GM19023 (cell line): Measurements from ENCODE around the gene PTPN6.

Experiments used
- ATAC-seq: cut with Tn5 transposase; IDR thresholded peaks from one replicate; pipeline ENCODE4 v1.9.1; 2021; ENCODE audit warnings: mild to moderate bottlenecking, moderate library complexity; ENCODE audit not compliant: unreplicated experiment

PTPN6 gene

GRCh38 chr12:6938353-6939190, 12.6 kb upstream of the PTPN6 start:
- ATAC-seq = no peak

DNA sequence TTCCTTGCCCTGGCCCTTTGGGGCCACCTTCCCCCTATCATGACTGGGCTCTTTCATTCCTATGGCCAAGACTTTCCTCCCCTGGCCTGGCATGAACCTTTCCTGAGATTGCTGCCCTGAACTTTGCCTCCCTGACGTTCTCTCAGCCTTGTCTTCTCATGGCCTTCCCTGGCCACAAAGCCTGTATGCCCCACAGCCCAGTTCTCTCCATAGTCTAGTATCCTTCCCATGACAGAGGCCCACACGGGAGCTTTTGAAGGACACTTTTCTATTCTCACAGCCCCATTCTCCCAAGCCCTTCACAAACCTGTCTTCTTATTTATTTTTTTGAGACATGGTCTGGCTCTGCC, 12.0 kb upstream of the PTPN6 start:
- ATAC-seq = no peak

DNA sequence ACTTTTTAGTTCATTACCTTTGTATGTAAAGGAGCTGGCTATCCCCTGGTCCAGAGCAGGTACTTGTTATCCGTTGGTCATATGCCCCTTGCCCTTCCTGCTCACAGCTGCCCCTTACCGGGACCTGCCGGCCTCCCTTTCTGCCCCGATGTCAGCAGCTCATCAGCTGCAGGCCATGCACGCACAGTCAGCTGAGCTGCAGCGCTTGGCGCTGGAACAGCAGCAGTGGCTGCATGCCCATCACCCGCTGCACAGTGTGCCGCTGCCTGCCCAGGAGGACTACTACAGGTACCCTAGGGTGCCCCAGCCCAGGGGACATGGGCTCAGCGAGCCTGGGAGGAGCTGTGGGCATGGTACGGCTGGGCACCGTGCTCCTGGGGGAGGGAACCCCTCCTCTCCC, 9.9 kb upstream of the PTPN6 start:
- ATAC-seq = no peak

GRCh38 chr12:6941782-6942181, 9.4 kb upstream of the PTPN6 start:
- ATAC-seq = no peak

GRCh38 chr12:6942331-6942665, 8.9 kb upstream of the PTPN6 start:
- ATAC-seq = no peak

- ATAC-seq = peak; percentile 22
These were observed 7.8 kb upstream of the PTPN6 start for GRCh38 chr12:6943389-6943721.

DNA sequence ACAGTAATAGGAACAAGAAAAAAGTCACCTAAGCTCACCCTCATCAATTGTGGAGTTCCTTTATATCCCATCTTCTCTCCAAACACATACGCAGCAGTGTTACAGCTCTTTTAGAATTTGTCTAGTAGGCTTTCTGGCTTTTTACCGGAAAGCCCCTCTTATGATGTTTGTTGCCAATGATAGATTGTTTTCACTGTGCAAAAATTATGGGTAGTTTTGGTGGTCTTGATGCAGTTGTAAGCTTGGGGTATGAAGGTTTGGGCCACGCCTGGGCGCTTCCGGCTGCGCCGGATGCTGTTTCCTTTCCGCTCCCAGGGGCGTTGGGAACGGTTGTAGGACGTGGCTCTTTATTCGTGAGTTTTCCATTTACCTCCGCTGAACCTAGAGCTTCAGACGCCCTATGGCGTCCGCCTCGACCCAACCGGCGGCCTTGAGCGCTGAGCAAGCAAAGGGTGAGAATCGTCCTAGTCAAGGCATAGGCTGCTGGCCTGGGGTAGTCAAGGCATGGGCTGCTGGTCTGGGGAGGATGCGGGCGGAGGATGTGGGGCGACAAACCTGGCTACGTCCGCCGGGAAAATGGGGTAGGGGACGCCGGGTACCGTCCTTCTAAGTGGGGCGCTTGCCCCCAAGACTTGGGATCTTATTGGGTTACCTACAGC, 7.3 kb upstream of the PTPN6 start, which contains the start of the genes C12orf57 and RNU7-1:
Gene C12orf57 (plus strand): TSS at position 301 of the 659 bp plus-strand sequence. CDS start 100 bp downstream, at position 401.
Gene RNU7-1 (plus strand): TSS at position 95 of the 659 bp plus-strand sequence.
- ATAC-seq = peak; percentile 37

- peak; percentile 34 for ATAC-seq
These were observed 6.6 kb upstream of the PTPN6 start for GRCh38 chr12:6944381-6945186.

DNA sequence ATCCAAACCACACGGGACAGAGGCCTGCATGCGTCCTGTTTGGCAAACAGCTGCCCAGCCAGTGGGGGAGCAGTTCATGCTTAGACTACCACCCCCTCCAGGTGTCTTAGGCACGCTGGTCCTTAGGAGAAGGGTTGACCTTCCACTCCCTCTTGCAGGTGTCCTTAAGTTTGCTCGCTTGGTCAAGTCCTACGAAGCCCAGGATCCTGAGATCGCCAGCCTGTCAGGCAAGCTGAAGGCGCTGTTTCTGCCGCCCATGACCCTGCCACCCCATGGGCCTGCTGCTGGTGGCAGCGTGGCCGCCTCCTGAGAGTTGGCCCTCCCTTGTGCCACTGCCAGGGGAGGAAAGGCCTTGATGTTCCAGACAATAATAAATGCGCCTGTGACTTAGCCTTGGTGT, 5.5 kb upstream of the PTPN6 start:
- no peak for ATAC-seq

DNA sequence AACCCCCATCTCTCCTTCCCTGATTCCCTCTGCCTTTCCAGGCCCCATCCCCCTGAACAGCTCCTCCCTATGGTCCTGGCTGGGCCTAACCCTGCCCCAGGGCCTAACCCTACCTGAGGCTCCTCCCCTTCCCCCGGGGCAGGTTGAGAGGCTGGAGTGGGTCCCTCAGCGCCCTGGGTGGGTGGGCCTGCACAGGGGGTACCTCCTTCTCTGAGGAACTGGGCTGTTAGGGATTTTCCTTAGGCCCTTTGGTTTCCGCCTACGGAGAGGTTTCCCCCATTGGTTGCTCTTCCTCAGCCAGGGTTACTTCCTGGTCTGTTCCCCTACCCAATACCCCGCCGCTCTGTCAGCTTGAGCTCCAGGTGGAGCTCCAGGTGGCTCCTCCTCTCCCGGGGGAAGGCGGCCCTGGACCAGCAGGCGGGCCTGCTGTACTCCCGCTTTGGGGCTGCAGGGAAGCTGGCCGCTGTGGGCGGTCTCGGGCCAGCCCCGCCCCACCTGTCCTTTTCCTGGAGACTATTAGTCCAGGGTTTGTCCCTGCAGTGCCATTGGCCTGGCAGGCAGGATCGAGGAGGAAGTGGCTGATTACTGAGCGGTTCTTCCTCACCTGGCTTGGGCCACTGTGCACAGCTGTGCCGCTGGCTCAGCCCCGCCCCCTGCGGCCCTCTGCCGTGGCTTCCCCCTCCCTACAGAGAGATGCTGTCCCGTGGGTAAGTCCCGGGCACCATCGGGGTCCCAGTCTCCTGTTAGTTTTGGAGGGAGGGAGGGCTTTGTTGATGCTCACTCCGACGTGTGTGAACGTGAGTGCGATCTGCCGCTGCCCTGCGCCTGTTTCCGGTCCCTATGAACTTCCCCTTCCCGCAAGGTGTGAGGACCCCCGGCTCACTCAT, 4.9 kb upstream of the PTPN6 start:
- ATAC-seq = peak; percentile 19

- ATAC-seq = no peak
These were observed 4.2 kb upstream of the PTPN6 start for GRCh38 chr12:6946920-6947374.

- ATAC-seq = no peak
These were observed 3.5 kb upstream of the PTPN6 start for GRCh38 chr12:6947615-6948014.

- ATAC-seq = no peak
These were observed 2.1 kb upstream of the PTPN6 start for GRCh38 chr12:6948873-6949594.

- no peak for ATAC-seq
These were observed 755 bp upstream of the PTPN6 start for GRCh38 chr12:6950401-6950801.

DNA sequence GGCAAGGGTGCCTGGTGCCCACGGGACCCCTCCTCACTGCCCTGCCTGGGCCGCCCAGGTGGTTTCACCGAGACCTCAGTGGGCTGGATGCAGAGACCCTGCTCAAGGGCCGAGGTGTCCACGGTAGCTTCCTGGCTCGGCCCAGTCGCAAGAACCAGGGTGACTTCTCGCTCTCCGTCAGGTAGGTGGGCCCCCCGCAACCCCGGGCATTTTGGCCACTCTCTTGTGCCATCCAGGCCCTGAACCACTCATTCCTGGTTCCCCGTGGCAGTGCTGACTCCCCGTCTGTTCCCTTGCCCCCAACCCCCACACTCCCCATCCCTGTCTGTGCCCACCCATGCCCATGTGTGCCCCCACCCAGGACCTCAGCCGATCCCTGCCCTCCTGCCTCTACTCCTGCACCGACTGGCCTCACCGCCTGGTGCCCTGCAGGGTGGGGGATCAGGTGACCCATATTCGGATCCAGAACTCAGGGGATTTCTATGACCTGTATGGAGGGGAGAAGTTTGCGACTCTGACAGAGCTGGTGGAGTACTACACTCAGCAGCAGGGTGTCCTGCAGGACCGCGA, 480 bp downstream of the PTPN6 start:
- ATAC-seq = no peak

DNA sequence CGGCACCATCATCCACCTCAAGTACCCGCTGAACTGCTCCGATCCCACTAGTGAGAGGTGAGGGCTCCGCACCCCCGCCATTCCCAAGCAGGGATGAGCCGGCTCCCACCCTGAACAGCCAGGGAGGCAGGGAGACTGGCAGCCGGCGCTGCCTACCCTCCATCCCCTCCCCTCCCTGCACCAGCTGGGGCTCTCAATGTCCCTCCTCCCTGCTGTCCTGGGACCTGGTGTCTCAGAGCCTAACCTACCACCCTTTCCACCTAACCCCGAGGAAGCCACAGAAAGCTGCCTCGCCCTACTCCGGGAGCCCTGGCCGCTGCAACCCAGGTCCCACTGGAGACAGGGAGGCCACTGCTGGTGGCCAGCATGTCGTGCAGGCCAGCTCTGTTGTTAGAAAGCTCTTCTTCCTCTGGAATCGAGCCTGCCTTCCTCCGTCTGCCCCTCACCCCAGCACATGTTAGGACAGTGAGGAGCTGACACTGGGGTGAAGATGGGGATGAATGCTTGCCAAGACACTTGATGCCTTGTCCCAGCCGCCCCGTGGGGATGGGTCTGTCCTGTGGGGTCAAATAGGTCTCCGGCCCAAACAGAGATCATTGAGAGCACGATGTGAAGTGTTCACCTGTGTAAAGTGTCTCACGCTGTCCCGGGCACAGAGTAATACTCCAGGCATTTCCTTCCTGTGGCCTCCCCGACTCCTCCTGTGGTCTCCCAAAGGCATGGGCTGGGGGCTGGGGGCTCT, 1.1 kb downstream of the PTPN6 start:
- no peak for ATAC-seq

DNA sequence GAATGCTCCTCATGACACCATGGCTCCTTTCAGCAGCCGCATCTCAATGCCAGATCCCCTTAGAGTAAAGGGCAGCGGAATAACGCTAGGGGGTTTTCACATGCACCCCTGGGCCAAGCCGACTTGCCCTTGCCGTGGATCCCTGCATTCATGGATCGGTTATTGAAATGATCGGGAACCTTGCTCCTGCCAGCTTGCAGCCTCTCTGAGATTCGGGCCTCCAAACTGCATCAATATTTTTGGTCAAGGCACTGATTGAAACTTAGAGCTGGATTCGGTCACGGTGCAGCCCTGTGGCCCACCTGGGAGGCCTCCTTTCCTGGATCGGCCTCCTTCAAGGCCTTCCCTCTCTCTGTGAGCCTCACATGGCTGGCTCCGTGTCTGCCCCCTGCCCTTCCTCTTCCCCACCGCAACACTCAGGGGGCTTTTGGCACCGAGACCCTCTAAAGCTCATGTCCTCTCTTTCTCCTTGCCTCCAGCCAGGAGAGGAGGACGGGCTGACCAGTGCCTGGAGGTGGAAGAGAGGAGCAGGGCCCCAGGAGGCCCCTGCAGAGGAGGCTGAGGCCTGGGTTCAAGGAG, 1.8 kb downstream of the PTPN6 start:
- no peak for ATAC-seq

GRCh38 chr12:6953442-6954315, 2.5 kb downstream of the PTPN6 start:
- ATAC-seq = peak; percentile 49
